Panc1 (cell line): Measurements from ENCODE around the gene CCDC92B. TPM values are rescaled to one million over a fixed set of nuclear protein-coding genes. Genes with fewer than 3 reads are reported as not detected.

Source experiments
- ATAC-seq: fragments of 200-7000 bp; cut with Tn5 transposase; 2 replicates; pipeline ENCODE4 v1.9.1; 2020; ENCODE audit warnings: mild to moderate bottlenecking, moderate library complexity
- Bru-seq: library from RNA; stranded (reverse); fragments of 400-500 nt; gene quantifications from one replicate; lab custom pipeline; 2021; lab: Mats Ljungman, UMichigan
- BruChase-seq, 2 experiments: library from RNA; stranded (reverse); fragments of 400-500 nt; gene quantifications; one replicate each; lab custom pipeline; 2021; lab: Mats Ljungman, UMichigan
- BruUV-seq: library from RNA; stranded (reverse); fragments of 400-500 nt; replicated peaks from 2 replicates; lab custom pipeline; 2021; lab: Mats Ljungman, UMichigan
- CTCF ChIA-PET: fragments of 300-600 bp; sonication (Branson Sonifier 250); formaldehyde crosslinking; loops from one replicate; lab custom pipeline; 2022; ENCODE audit warnings: antibody characterized with exemption; lab: Charles Lee
- POLR2A ChIA-PET: fragments of 300-600 bp; sonication (Branson Sonifier 250); formaldehyde crosslinking; loops from one replicate; lab custom pipeline; 2022; ENCODE audit warnings: antibody characterized with exemption; lab: Charles Lee
- DNase-seq: peaks from one replicate; pipeline ENCODE4 v3.0.0-alpha.2; 2010; ENCODE audit warnings: low read depth, low spot score
- H3K27ac ChIP-seq: 2 replicates; pipeline ENCODE4 v1.5.1; 2011; ENCODE audit warnings: mild to moderate bottlenecking, low read length, inconsistent platforms
- H3K27me3 ChIP-seq: fragments of 200-500 bp; sonication (Bioruptor generic); 2 replicates; pipeline ENCODE4 v1.6.0; 2014; ENCODE audit warnings: low read length, inconsistent platforms; ENCODE audit not compliant: control insufficient read depth, insufficient read depth
- H3K36me3 ChIP-seq: fragments of 200-500 bp; sonication (Bioruptor generic); 2 replicates; pipeline ENCODE4 v1.5.1; 2014; ENCODE audit warnings: inconsistent platforms, mild to moderate bottlenecking, low read length, moderate library complexity; ENCODE audit not compliant: control insufficient read depth, insufficient read depth
- H3K4me1 ChIP-seq: 2 replicates; pipeline ENCODE4 v1.5.1; 2011; ENCODE audit warnings: inconsistent platforms, mild to moderate bottlenecking, low read length, moderate library complexity; ENCODE audit not compliant: control insufficient read depth, insufficient read depth
- H3K4me3 ChIP-seq, 2 experiments: 2 replicates each; pipeline ENCODE4 v1.5.1; 2011 to 2012; ENCODE audit warnings: low read depth in 2 of 2, low read length in 2 of 2, mild to moderate bottlenecking in 2 of 2, inconsistent platforms in 1 of 2, moderate library complexity in 1 of 2
- H3K9me3 ChIP-seq: fragments of 200-500 bp; sonication (Bioruptor generic); 2 replicates; pipeline ENCODE4 v1.5.1; 2014; ENCODE audit warnings: low read depth, mild to moderate bottlenecking, inconsistent platforms, low read length, moderate library complexity; ENCODE audit not compliant: control insufficient read depth, insufficient read depth
- CTCF ChIP-seq: fragments of 450-650 bp; IDR thresholded peaks from 2 replicates; pipeline ENCODE4 v1.5.1; 2017; ENCODE audit warnings: mild to moderate bottlenecking
- POLR2AphosphoS5 ChIP-seq: IDR thresholded peaks from 2 replicates; pipeline ENCODE4 v1.6.1; 2012; ENCODE audit warnings: mild to moderate bottlenecking, low read depth, low read length, moderate library complexity
- REST ChIP-seq, 2 experiments: IDR thresholded peaks; 2 replicates each; pipeline ENCODE4 v1.6.1; 2011 to 2012; ENCODE audit warnings: low read depth in 2 of 2, control low read depth in 1 of 2, low read length in 1 of 2, mild to moderate bottlenecking in 1 of 2, moderate library complexity in 1 of 2; ENCODE audit not compliant: insufficient read depth in 1 of 2
- SIN3A ChIP-seq: IDR thresholded peaks from 2 replicates; pipeline ENCODE4 v1.6.1; 2012; ENCODE audit warnings: low read depth, mild to moderate bottlenecking, low read length, moderate library complexity, borderline replicate concordance; ENCODE audit not compliant: insufficient read depth
- TCF7L2 ChIP-seq: IDR thresholded peaks from 2 replicates; pipeline ENCODE4 v1.6.1; 2011; ENCODE audit warnings: mild to moderate bottlenecking, low read depth, low read length, inconsistent platforms
- in situ Hi-C: cut with HindIII; loops from 2 replicates; pipeline ENCODE4 v1.10.0; 2016; ENCODE audit warnings: low sequenced_read_pairs, low pct_unique_long_range_greater_than_20kb
- intact Hi-C: fragments of 100-400 bp; cut with micrococcal nuclease; formaldehyde crosslinking; loops from one replicate; pipeline ENCODE4 v1.10.0; 2022; ENCODE audit not compliant: unreplicated experiment
- long read RNA-seq: library from polyadenylated mRNA; unstranded; transcript quantifications from one replicate; pipeline ENCODE4 v2.0.0, GENCODE V29; 2021; ENCODE audit not compliant: unreplicated experiment
- polyA plus RNA-seq: library from polyadenylated mRNA; unstranded; fragments of >200 nt; gene quantifications from one replicate; pipeline ENCODE4 v1.2.1, GENCODE V29; 2012; ENCODE audit warnings: missing spikeins; ENCODE audit not compliant: insufficient read length
- total RNA-seq: library from RNA; stranded (reverse); gene quantifications from one replicate; pipeline ENCODE4 v1.2.1, GENCODE V29; 2021; ENCODE audit not compliant: unreplicated experiment

CCDC92B gene
- 0.51 TPM for total RNA-seq
- 0.99 TPM for polyA plus RNA-seq
- percentile 28 among the genes with signal in this experiment for Bru-seq, nascent RNA
- BruChase-seq, experiment 1, labeled RNA remaining after a 2-hour chase = percentile 35 among the genes with signal in this experiment
- BruChase-seq, experiment 2, labeled RNA remaining after a 6-hour chase = percentile 36 among the genes with signal in this experiment
- long read RNA-seq, partial matches to known transcripts = 0 of 1 reads
- long read RNA-seq, other reads (novel, unspliced or antisense) = 0 of 1 reads

GRCh38 chr17:2749058-2749783 is at the start of gene CCDC92B:
Gene CCDC92B, minus strand, starts transcription at chr17:2749652. Its CDS starts 14,507 bp downstream, at chr17:2735145.
- intact Hi-C loops (no loop called here), in situ Hi-C loops (no loop called here)
- H3K9me3 ChIP-seq = no peaks in the 10 kb centered on the region
- DNase-seq (no peak), ATAC-seq (peak; percentile 70)
- BruUV-seq = no TSS peak
- H3K36me3 ChIP-seq = no peaks in the 10 kb centered on the region
- H3K27me3 ChIP-seq = no peaks in the 10 kb centered on the region
- TF ChIP-seq CTCF (no peak), TCF7L2 (no peak), POLR2AphosphoS5 (no peak), REST (IDR thresholded peaks at IDR 0.05; ENCODE audit: insufficient read depth in 1 of 2, low read depth in 2 of 2, low read length in 1 of 2) (no peak), SIN3A (no peak)
- H3K4me3 ChIP-seq = peak within 1 kb of the TSS; percentile 23 to 27; a peak in 3 of 4 replicates
- H3K4me1 ChIP-seq = no peaks in the 10 kb centered on the region
- H3K27ac ChIP-seq = no peak within 1 kb of the TSS
- ChIA-PET CTCF (no interaction called here), POLR2A (no interaction called here)

GRCh38 chr17:2798678-2799077 is 49.2 kb upstream of the CCDC92B start:
- no peaks in the 10 kb centered on the region for H3K27me3 ChIP-seq
- no TSS peak for BruUV-seq
- H3K4me3 ChIP-seq = no peak overlapping the region
- H3K27ac ChIP-seq = no peak overlapping the region
- TF ChIP-seq SIN3A (no peak), CTCF (no peak), REST (IDR thresholded peaks at IDR 0.05; ENCODE audit: insufficient read depth in 1 of 2, low read depth in 2 of 2, low read length in 1 of 2) (no peak)
- intact Hi-C loops = no loop called here
- in situ Hi-C loops = no loop called here
- no peaks in the 10 kb centered on the region for H3K4me1 ChIP-seq
- DNase-seq (no peak), ATAC-seq (no peak)
- CTCF ChIA-PET = no interaction called here
- POLR2A ChIA-PET = no interaction called here
- no peaks in the 10 kb centered on the region for H3K36me3 ChIP-seq
- no peaks in the 10 kb centered on the region for H3K9me3 ChIP-seq
